ENCODE measurements around the gene RNF169. TPM values are rescaled to one million over a fixed set of nuclear protein-coding genes. Genes with fewer than 3 reads are reported as not detected.

The RNF169 gene
- total RNA-seq, 1 donor from 2014 or later: 21.2 TPM

GRCh38 chr11:74839971-74840370 lies 91.3 kb downstream of the RNF169 start:
- Histone ChIP-seq H3K27ac (no peak overlapping the region), H3K36me3 (peaks cover 64% of the 10 kb centered on the region), H3K27me3 (ENCODE audit: low read depth) (no peaks in the 10 kb centered on the region), H3K9me3 (no peaks in the 10 kb centered on the region), H3K4me1 (no peaks in the 10 kb centered on the region), H3K4me3 (no peak overlapping the region)
- ATAC-seq (no peak), DNase-seq (no peak)
- no peak for TF ChIP-seq CTCF (IDR thresholded peaks at IDR 0.05)
- intact Hi-C loops (cut with DNase I): no loop called here

GRCh38 chr11:74840486-74840885 lies 91.8 kb downstream of the RNF169 start:
- H3K27ac ChIP-seq: no peak overlapping the region
- peaks cover 64% of the 10 kb centered on the region for H3K36me3 ChIP-seq
- H3K27me3 ChIP-seq (ENCODE audit: low read depth): no peaks in the 10 kb centered on the region
- no peak overlapping the region for H3K4me3 ChIP-seq
- DNase-seq (no peak), ATAC-seq (no peak)
- no peak for TF ChIP-seq CTCF (IDR thresholded peaks at IDR 0.05)
- no peaks in the 10 kb centered on the region for H3K4me1 ChIP-seq
- H3K9me3 ChIP-seq: no peaks in the 10 kb centered on the region
- intact Hi-C loops (cut with DNase I): no loop called here

- Histone ChIP-seq H3K4me1 (no peaks in the 10 kb centered on the region), H3K4me3 (no peak overlapping the region), H3K36me3 (peaks cover 46% of the 10 kb centered on the region), H3K9me3 (no peaks in the 10 kb centered on the region), H3K27me3 (ENCODE audit: low read depth) (no peaks in the 10 kb centered on the region), H3K27ac (no peak overlapping the region)
- intact Hi-C loops (cut with DNase I): no loop called here
- no peak for TF ChIP-seq CTCF (IDR thresholded peaks at IDR 0.05)
- ATAC-seq (peak in 1 of 2 donors; percentile 50), DNase-seq (no peak)
Measured at GRCh38 chr11:74842967-74843366, 94.3 kb downstream of the RNF169 start.

GRCh38 chr11:74844072-74844471 lies 95.4 kb downstream of the RNF169 start:
- no peak for TF ChIP-seq CTCF (IDR thresholded peaks at IDR 0.05)
- Histone ChIP-seq H3K9me3 (no peaks in the 10 kb centered on the region), H3K27ac (no peak overlapping the region), H3K4me3 (no peak overlapping the region), H3K4me1 (no peaks in the 10 kb centered on the region), H3K36me3 (peaks cover 45% of the 10 kb centered on the region), H3K27me3 (ENCODE audit: low read depth) (no peaks in the 10 kb centered on the region)
- peak; percentile 73 for DNase-seq
- intact Hi-C loops (cut with DNase I): no loop called here
- peak; percentile 90 to 93 for ATAC-seq

GRCh38 chr11:74844865-74845264 lies 96.2 kb downstream of the RNF169 start:
- Histone ChIP-seq H3K4me1 (no peaks in the 10 kb centered on the region), H3K36me3 (peaks cover 45% of the 10 kb centered on the region)
- ATAC-seq: no peak

More at GRCh38 chr11:74844865-74845264, 96.2 kb downstream of the RNF169 start:
- intact Hi-C loops (cut with DNase I): no loop called here
- Histone ChIP-seq H3K4me3 (no peak overlapping the region), H3K27ac (no peak overlapping the region), H3K27me3 (ENCODE audit: low read depth) (no peaks in the 10 kb centered on the region), H3K9me3 (no peaks in the 10 kb centered on the region)
- DNase-seq: no peak
- TF ChIP-seq CTCF (IDR thresholded peaks at IDR 0.05): no peak
